ENCODE results near the gene CALML4. TPM values are rescaled to one million over a fixed set of nuclear protein-coding genes. Genes with fewer than 3 reads are reported as not detected.
"Not testable (repeated sequence)": the region's sequence is repeated elsewhere in the genome, so short reads cannot be mapped to it uniquely, and the experiment has no call there.

CALML4 gene
- total RNA-seq, 1 experiment from 2014 or later: 1.4 TPM

DNA sequence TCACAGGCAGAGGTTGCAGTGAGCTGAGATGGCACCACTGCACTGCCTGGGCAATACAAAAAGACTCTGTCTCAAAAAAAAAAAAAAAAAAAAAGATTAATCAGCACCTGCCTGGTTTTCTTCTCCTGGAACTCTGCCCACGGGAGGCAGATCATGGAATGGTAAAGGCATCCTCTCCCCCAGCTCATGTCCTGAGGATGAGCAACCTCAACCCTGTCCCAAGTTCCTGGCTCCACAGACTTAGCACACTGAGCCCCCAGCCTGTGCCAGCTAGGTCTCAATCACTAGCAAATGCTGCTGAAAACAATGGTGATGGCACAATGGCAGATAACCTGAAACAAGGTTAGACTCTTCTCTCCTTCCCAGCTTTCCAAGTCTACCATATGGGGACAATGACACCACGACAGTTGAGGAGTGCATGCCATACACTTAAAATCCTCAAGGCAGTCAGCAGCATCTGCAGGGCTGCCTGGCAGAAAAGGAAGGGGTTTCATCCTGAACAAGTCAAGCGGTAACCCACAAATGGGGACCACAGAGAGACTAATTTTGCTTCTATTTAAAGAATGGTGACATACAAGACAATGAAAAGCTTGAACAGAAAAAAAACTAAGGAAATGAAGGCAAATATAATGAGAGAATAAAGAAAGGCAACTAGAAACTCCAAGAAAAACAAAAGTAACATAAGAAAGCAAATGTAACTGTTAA, 19.6 kb upstream of the CALML4 start:
- no peak for DNase-seq (ENCODE audit: low spot score)

- no peak for DNase-seq (ENCODE audit: low spot score)
Observed at GRCh38 chr15:68224108-68224507, 19.0 kb upstream of the CALML4 start.

GRCh38 chr15:68223171-68223570, 18.0 kb upstream of the CALML4 start:
- DNase-seq (ENCODE audit: low spot score): no peak

GRCh38 chr15:68222432-68222743, 17.3 kb upstream of the CALML4 start:
- DNase-seq (ENCODE audit: low spot score): not testable (repeated sequence)

- not testable (repeated sequence) for DNase-seq (ENCODE audit: low spot score)
Observed at GRCh38 chr15:68221530-68222431, 16.6 kb upstream of the CALML4 start.

DNA sequence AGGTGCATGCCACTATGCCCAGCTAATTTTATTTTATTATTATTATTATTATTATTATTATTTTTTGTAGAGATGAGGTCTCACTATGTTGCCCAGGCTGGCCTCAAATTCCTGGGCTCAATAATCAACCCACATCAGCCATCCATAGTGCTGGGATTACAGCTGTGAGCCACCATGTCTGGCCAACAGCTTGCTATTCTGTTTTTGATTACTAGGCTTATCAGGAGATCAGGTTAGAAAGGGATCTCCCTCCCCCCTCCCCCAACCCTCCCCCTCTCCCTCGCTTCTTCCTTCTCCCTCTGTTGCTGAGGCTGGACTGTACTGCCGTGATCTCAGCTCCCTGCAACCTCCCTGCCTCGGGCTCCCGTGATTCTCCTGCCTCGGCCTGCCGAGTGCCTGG, 15.8 kb upstream of the CALML4 start:
- no peak for DNase-seq (ENCODE audit: low spot score)

- no peak for DNase-seq (ENCODE audit: low spot score)
Observed at GRCh38 chr15:68220489-68220888, 15.4 kb upstream of the CALML4 start.

- no peak for DNase-seq (ENCODE audit: low spot score)
Observed at GRCh38 chr15:68218847-68219798, 14.0 kb upstream of the CALML4 start.

DNA sequence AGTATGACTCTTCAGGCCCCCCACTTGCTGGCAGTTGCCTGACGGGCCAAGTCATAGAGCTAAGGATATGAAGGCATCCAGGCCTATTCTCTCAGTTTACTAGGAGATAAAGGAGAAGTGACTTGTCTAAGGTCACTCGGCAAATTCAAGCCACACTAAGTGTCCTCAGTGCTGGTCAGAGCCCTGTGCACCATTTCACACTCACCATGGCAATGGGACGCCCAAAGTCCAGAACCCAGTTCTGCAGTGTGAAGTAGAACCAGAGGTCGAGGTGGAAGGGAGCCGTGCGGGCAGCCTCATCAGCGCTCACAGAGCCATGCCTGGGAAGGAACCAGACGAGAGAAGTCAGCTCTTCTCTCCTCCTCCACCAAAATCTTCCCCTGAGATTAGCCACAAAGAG, 13.2 kb upstream of the CALML4 start:
- no peak for DNase-seq (ENCODE audit: low spot score)

GRCh38 chr15:68217341-68217740, 12.2 kb upstream of the CALML4 start:
- no peak for DNase-seq (ENCODE audit: low spot score)

DNA sequence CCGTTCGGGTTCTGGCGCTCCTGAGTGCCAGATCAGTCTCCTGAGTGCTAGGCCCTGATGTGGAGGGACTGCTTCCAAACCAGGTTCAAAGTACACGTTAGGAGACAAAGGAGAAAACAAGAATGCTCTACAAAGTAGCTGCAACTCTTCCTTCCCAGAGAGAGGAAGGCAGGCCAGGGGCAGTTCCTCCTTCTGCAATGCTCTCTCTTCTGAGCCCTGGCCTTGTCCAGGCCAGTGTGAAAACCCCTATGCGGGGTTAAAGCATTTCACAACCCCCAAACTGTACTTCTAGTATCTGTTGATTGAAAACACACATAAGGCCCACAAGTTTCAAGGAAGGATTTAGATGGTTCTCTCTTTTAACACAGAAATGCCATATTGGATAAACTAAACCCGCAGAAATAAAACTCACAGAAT, 9.7 kb upstream of the CALML4 start:
- no peak for DNase-seq (ENCODE audit: low spot score)

DNA sequence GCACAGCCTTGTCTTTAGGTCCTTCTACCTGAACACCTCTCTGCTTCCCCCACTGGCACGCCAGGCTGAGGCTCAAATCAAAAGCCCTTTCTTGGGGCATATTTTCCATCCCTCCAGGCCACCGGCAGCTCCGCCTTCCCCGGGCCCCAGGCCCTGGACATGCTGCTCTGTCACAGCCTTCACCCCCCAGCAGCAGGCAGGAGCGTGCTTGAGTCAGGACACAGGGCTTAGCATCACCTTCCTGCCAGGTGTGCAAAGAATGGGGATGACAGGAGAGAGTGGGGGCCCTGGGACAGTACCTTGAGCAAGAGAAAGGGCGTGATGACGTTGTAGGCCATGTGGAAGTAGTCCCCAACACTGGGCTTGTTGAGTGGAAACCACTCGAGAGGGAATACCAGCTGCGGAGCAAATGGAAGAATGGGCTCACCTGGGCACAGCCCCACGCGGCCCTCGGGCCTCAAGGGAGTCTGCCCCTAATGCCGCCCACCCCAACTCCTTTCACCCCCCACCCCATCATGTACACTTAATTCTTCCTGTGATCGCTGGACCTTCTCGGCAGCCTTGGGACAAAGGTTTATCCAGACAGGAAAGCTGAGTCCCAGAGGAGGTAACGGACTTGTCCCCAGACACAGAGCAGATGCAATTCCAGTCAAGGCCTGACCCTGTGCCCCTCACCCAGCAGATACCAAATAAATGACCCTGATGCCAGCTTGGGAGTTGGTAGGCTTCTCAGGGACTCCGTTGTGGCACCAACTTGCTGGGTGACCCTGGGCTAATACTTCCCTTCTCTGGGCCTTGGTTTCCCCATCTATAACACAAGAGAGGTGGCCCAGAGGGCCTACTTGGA, 9.1 kb upstream of the CALML4 start:
- no peak for DNase-seq (ENCODE audit: low spot score)

DNA sequence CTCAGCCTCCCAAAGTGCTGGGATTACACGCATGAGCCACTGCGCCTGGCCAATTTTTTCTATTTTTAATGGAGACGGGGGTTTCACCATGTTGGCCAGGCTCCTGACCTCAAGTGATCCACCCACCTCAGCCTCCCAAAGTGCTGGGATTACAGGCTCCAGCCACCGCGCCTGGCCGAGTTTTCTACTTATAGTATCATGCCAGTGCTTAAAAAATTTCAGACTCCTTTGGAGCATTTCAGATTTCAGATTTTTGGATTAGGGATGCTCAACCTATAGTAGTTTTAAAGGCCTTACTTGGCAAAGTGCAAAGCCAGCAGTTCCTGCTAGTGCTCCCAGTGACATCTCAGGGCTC, 8.3 kb upstream of the CALML4 start:
- not testable (repeated sequence) for DNase-seq (ENCODE audit: low spot score)

DNA sequence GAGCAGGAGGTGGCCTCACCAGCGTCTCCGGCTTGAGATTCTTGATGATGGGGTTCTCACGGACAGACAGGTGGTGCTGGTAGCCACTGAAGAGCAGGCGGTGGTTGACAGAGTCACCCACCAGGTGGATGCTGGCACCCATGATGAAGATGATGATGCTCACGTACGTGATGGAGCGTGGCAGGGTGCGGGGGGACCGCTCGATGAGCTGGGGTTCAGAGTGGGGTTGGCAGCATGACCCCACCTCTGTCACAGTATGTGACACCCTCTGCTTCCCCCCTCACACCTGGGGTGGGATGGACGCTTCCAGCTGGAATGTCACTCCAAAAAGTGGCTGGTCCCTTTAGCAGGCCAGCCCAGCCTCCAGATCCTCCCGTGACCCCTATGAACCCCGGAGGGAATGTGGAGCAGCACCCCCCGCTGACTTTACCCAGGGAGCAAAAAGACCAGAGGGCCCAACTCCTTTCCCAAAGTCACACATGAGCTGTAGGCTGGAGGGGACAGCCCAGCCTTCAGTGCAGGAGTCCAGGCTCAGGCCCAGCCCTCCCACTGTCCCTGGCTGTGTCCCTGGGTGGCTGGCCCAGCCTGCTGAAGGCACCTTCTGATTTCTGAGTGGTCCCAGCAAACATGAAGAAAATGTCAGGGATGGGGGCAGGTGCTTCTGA, 6.7 kb upstream of the CALML4 start:
- DNase-seq (ENCODE audit: low spot score): no peak

- no peak for DNase-seq (ENCODE audit: low spot score)
Observed at GRCh38 chr15:68210821-68211655, 5.9 kb upstream of the CALML4 start.

DNA sequence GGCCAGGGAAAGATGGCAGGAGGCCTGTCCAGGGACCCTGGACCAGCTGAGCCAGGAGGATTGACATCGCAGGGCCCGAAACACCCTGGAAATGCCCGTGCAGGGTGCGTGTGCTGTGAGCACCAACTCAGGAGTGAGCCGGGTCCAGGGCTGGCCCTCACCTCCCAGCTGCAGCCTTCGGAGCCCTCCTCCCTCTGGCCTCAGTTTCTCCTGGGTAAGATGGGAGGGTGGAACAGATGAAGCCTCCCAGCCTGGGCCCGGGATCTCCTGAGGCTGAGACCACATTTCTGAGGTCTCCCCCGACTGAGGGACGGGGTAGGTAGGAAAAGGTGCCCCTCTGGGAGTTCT, 5.3 kb upstream of the CALML4 start:
- no peak for DNase-seq (ENCODE audit: low spot score)

GRCh38 chr15:68209735-68210408, 4.7 kb upstream of the CALML4 start:
- DNase-seq (ENCODE audit: low spot score): no peak

GRCh38 chr15:68209272-68209671, 4.1 kb upstream of the CALML4 start:
- no peak for DNase-seq (ENCODE audit: low spot score)

GRCh38 chr15:68208636-68209240, 3.6 kb upstream of the CALML4 start:
- DNase-seq (ENCODE audit: low spot score): no peak

Data from A172 (cell line).